HepG2 (cell line): ENCODE data around the gene RHBDD1. TPM values are rescaled to one million over a fixed set of nuclear protein-coding genes. Genes with fewer than 3 reads are reported as not detected.
A peak's percentile ranks its signal among the peaks of the same experiment; 100 is the strongest.

Source experiments
- ATF1 ChIP-seq: IDR thresholded peaks from 2 replicates; pipeline ENCODE4 v1.6.1; 2016; ENCODE audit warnings: mild to moderate bottlenecking, control low read depth
- BRD4 ChIP-seq: sonication (generic); formaldehyde crosslinking; IDR thresholded peaks from 2 replicates; pipeline ENCODE4 v1.4.0; 2020; ENCODE audit warnings: missing genetic modification reagents
- CBX2 ChIP-seq, 2 experiments: fragments of 200-600 bp in 1 of 2; sonication (generic); formaldehyde crosslinking in 1 of 2; IDR thresholded peaks; 2 replicates each; pipeline versions ENCODE4 v1.7.0 to v1.8.1; 2018 to 2022; ENCODE audit warnings: low read depth in 2 of 2, low read length in 1 of 2, mild to moderate bottlenecking in 1 of 2, missing genetic modification reagents in 1 of 2
- GATAD1 ChIP-seq: IDR thresholded peaks from 2 replicates; pipeline ENCODE4 v1.6.1; 2016; ENCODE audit warnings: missing genetic modification reagents, missing compliant biosample characterization
- HDAC1 ChIP-seq: sonication (generic); formaldehyde crosslinking; IDR thresholded peaks from 2 replicates; pipeline ENCODE4 v1.5.1; 2020; ENCODE audit warnings: mild to moderate bottlenecking, missing genetic modification reagents
- KDM4B ChIP-seq: sonication (generic); formaldehyde crosslinking; IDR thresholded peaks from 2 replicates; pipeline ENCODE4 v1.4.0; 2020; ENCODE audit warnings: missing genetic modification reagents
- KLF13 ChIP-seq: sonication (generic); formaldehyde crosslinking; IDR thresholded peaks from 2 replicates; pipeline ENCODE4 v1.4.0; 2020; ENCODE audit warnings: mild to moderate bottlenecking, missing genetic modification reagents
- NFYC ChIP-seq: IDR thresholded peaks from 2 replicates; pipeline ENCODE4 v1.6.1; 2016; ENCODE audit warnings: missing genetic modification reagents, missing compliant biosample characterization
- NKX3-1 ChIP-seq: sonication (generic); formaldehyde crosslinking; IDR thresholded peaks from 2 replicates; pipeline ENCODE4 v1.5.0; 2020; ENCODE audit warnings: missing genetic modification reagents
- SP4 ChIP-seq: sonication (generic); formaldehyde crosslinking; IDR thresholded peaks from 2 replicates; pipeline ENCODE4 v1.8.1; 2023; ENCODE audit warnings: mild to moderate bottlenecking, missing genetic modification reagents
- TMF1 ChIP-seq: sonication (generic); formaldehyde crosslinking; IDR thresholded peaks from 2 replicates; pipeline ENCODE4 v1.8.1; 2022; ENCODE audit warnings: low read depth, missing genetic modification reagents
- XBP1 ChIP-seq: sonication (generic); formaldehyde crosslinking; IDR thresholded peaks from 2 replicates; pipeline ENCODE4 v1.5.0; 2020; ENCODE audit warnings: missing genetic modification reagents
- ZNF282 ChIP-seq: fragments of 450-650 bp; IDR thresholded peaks from 2 replicates; pipeline ENCODE4 v1.6.1; 2018; ENCODE audit not compliant: partially characterized antibody
- ZNF329 ChIP-seq: sonication (generic); formaldehyde crosslinking; IDR thresholded peaks from 2 replicates; pipeline ENCODE4 v1.9.0; 2021; ENCODE audit warnings: low read depth, mild to moderate bottlenecking, missing genetic modification reagents
- ZNF749 ChIP-seq: sonication (generic); formaldehyde crosslinking; IDR thresholded peaks from 2 replicates; pipeline ENCODE4 v1.8.0; 2022; ENCODE audit warnings: mild to moderate bottlenecking, missing genetic modification reagents, moderate library complexity, borderline replicate concordance
- ZSCAN21 ChIP-seq: sonication (generic); formaldehyde crosslinking; IDR thresholded peaks from 2 replicates; pipeline ENCODE4 v1.8.0; 2022; ENCODE audit warnings: mild to moderate bottlenecking, missing genetic modification reagents, moderate library complexity, borderline replicate concordance
- polyA plus RNA-seq, 8 experiments: library from polyadenylated mRNA; depleted of rRNA in 3 of 8; stranded (reverse) in 7 of 8; unstranded in 1 of 8; fragments of >200 nt; fragmentation: Illumina TruSeq in 4 of 8; extraction: Trizol in 4 of 8; gene quantifications; 2 replicates each; pipeline versions ENCODE4 v1.2.1 to v1.2.3, GENCODE V29; 2011 to 2016; ENCODE audit warnings: low read depth in 4 of 8, missing spikeins in 1 of 8, mixed read lengths in 1 of 8; ENCODE audit not compliant: insufficient read depth in 1 of 8
- total RNA-seq, 5 experiments: library from RNA; depleted of rRNA; stranded (reverse); fragments of >200 nt; fragmentation: Illumina TruSeq; extraction: Trizol; gene quantifications; 2 replicates each; pipeline ENCODE4 v1.2.3, GENCODE V29; 2016; ENCODE audit warnings: low read depth in 1 of 5
- TF ChIP-seq, protein P1 (sequence below): sonication (generic); formaldehyde crosslinking; IDR thresholded peaks from 2 replicates; pipeline ENCODE4 v1.4.0; 2020; ENCODE audit warnings: missing genetic modification reagents
- TF ChIP-seq, protein P2 (sequence below): sonication (generic); formaldehyde crosslinking; IDR thresholded peaks from 2 replicates; pipeline ENCODE4 v1.5.0; 2020; ENCODE audit warnings: missing genetic modification reagents, mild to moderate bottlenecking, borderline replicate concordance
- TF ChIP-seq, protein P3 (sequence below): sonication (generic); formaldehyde crosslinking; IDR thresholded peaks from 2 replicates; pipeline ENCODE4 v1.4.0; 2020; ENCODE audit warnings: missing genetic modification reagents, borderline replicate concordance
- TF ChIP-seq, protein P4 (sequence below): sonication (generic); formaldehyde crosslinking; IDR thresholded peaks from 2 replicates; pipeline ENCODE4 v1.4.0; 2020; ENCODE audit warnings: missing genetic modification reagents, borderline replicate concordance
- TF ChIP-seq, protein P5 (sequence below): sonication (generic); formaldehyde crosslinking; IDR thresholded peaks from 2 replicates; pipeline ENCODE4 v1.4.0; 2020; ENCODE audit warnings: mild to moderate bottlenecking, missing genetic modification reagents

RHBDD1 gene
- total and polyA plus RNA-seq, 2 of the 13 experiments (the other 11 are each of a cell fraction or from before 2014, with no cell fraction given), result 8.2 to 9.5 TPM

DNA sequence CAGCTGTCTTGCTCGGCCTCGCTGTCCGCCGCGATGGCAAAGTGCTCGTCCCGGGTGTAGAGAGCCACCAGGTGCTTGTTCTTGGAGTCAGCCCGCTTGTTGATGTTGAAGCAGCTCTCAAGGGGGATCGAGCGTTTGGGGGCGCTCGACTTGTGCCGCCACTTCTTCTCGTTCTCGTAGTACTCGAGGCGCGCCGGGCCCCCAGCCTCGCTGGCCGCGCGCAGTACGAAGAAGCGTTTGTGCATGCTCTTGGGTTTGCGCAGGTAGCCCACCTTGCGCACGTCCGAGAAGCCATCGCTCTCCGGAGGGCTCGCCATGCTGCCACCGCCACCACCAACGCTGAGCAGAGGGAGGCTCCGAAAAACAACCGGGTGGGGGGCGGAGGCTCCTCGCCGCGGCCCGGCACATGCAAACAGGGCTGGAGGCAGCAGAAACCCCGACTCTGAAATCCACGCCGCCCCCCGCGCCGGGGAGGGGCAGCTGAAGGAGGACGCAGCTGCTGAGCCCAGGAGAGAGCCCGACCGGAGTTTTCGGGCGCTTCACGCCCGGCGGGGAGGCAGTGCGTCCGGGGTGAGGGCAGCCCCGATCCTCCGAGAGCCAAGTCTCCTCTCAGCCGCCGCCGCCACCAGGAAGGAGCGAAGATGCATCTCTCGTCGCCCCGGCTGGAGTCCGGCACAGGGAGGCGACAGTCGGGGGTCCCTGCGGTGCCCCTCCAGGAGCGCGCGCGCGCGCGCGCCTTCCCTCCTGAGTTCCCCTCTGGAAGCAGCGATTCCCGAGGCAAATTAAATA, 37.2 kb upstream of the RHBDD1 start (continued):
- TF ChIP-seq, protein P1, sequence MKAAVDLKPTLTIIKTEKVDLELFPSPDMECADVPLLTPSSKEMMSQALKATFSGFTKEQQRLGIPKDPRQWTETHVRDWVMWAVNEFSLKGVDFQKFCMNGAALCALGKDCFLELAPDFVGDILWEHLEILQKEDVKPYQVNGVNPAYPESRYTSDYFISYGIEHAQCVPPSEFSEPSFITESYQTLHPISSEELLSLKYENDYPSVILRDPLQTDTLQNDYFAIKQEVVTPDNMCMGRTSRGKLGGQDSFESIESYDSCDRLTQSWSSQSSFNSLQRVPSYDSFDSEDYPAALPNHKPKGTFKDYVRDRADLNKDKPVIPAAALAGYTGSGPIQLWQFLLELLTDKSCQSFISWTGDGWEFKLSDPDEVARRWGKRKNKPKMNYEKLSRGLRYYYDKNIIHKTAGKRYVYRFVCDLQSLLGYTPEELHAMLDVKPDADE (CRISPR knock-in tag), result no peak
- TF ChIP-seq NFYC (CRISPR knock-in tag) (no peak), XBP1 (no peak), NKX3-1 (CRISPR knock-in tag) (no peak), TMF1 (no peak), KLF13 (CRISPR knock-in tag) (no peak), SP4 (CRISPR knock-in tag) (0 out of 2 replicates have a peak, but pooled peaks have one; percentile 28), GATAD1 (CRISPR knock-in tag) (no peak), ZNF749 (CRISPR knock-in tag) (no peak; the same call in 1 of the 2 replicates), ATF1 (CRISPR knock-in tag) (no peak), BRD4 (CRISPR knock-in tag) (no peak), HDAC1 (no peak), ZSCAN21 (CRISPR knock-in tag) (0 out of 2 replicates have a peak, but pooled peaks have one; percentile 30), ZNF282 (no peak), CBX2 (IDR thresholded peaks at IDR 0.05; ENCODE audit: low read depth, low read length) (no peak), CBX2 (CRISPR knock-in tag; IDR thresholded peaks at IDR 0.05; ENCODE audit: low read depth) (no peak), KDM4B (CRISPR knock-in tag) (no peak), ZNF329 (CRISPR knock-in tag) (no peak)
- TF ChIP-seq, protein P2, sequence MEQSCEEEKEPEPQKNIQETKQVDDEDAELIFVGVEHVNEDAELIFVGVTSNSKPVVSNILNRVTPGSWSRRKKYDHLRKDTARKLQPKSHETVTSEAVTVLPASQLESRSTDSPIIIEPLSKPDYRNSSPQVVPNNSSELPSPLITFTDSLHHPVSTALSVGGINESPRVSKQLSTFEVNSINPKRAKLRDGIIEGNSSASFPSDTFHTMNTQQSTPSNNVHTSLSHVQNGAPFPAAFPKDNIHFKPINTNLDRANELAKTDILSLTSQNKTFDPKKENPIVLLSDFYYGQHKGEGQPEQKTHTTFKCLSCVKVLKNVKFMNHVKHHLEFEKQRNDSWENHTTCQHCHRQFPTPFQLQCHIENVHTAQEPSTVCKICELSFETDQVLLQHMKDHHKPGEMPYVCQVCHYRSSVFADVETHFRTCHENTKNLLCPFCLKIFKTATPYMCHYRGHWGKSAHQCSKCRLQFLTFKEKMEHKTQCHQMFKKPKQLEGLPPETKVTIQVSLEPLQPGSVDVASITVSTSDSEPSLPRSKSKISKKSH (CRISPR knock-in tag), result no peak
- TF ChIP-seq, protein P3, sequence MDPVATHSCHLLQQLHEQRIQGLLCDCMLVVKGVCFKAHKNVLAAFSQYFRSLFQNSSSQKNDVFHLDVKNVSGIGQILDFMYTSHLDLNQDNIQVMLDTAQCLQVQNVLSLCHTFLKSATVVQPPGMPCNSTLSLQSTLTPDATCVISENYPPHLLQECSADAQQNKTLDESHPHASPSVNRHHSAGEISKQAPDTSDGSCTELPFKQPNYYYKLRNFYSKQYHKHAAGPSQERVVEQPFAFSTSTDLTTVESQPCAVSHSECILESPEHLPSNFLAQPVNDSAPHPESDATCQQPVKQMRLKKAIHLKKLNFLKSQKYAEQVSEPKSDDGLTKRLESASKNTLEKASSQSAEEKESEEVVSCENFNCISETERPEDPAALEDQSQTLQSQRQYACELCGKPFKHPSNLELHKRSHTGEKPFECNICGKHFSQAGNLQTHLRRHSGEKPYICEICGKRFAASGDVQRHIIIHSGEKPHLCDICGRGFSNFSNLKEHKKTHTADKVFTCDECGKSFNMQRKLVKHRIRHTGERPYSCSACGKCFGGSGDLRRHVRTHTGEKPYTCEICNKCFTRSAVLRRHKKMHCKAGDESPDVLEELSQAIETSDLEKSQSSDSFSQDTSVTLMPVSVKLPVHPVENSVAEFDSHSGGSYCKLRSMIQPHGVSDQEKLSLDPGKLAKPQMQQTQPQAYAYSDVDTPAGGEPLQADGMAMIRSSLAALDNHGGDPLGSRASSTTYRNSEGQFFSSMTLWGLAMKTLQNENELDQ (CRISPR knock-in tag), result no peak
- TF ChIP-seq, protein P4, sequence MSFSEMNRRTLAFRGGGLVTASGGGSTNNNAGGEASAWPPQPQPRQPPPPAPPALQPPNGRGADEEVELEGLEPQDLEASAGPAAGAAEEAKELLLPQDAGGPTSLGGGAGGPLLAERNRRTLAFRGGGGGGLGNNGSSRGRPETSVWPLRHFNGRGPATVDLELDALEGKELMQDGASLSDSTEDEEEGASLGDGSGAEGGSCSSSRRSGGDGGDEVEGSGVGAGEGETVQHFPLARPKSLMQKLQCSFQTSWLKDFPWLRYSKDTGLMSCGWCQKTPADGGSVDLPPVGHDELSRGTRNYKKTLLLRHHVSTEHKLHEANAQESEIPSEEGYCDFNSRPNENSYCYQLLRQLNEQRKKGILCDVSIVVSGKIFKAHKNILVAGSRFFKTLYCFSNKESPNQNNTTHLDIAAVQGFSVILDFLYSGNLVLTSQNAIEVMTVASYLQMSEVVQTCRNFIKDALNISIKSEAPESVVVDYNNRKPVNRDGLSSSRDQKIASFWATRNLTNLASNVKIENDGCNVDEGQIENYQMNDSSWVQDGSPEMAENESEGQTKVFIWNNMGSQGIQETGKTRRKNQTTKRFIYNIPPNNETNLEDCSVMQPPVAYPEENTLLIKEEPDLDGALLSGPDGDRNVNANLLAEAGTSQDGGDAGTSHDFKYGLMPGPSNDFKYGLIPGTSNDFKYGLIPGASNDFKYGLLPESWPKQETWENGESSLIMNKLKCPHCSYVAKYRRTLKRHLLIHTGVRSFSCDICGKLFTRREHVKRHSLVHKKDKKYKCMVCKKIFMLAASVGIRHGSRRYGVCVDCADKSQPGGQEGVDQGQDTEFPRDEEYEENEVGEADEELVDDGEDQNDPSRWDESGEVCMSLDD, result no peak
- TF ChIP-seq, protein P5, sequence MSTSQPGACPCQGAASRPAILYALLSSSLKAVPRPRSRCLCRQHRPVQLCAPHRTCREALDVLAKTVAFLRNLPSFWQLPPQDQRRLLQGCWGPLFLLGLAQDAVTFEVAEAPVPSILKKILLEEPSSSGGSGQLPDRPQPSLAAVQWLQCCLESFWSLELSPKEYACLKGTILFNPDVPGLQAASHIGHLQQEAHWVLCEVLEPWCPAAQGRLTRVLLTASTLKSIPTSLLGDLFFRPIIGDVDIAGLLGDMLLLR (CRISPR knock-in tag), result no peak
